ENCODE data around the gene KDM5B.
"Not testable (repeated sequence)": the region's sequence is repeated elsewhere in the genome, so short reads cannot be mapped to it uniquely, and the experiment has no call there.

The KDM5B gene

DNA sequence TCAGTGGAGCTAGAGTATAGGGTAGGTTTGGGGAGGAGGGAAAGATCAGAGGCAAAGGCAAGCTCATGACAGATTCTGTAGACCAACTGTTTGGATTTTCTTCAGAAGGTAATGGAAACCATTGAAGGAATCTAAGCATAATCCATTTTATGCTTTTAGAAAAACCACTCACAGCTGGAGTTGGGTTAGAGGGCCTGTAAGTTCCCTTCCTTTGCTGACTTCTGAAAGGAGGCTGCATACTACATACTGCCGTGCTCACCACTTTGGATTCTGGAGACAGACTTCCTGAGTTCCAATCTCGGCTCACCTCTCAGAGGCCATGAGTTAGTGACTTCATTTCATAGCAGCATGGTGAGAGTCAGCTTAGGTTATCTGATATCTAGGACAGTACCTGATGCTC, 91.6 kb downstream of the KDM5B start:
- DNase-seq (no peak), ATAC-seq (ENCODE audit: insufficient read depth, low read depth) (no peak)
- Histone ChIP-seq H3K4me3 (ENCODE audit: low read depth in 1 of 2, low read length in 2 of 2) (no peak overlapping the region), H3K9ac (ENCODE audit: low read depth, low read length) (no peak overlapping the region), H4K20me1 (ENCODE audit: insufficient read depth, low read length) (no peaks in the 10 kb centered on the region), H3K4me2 (ENCODE audit: insufficient read depth, low read length) (no peak overlapping the region), H2AFZ (ENCODE audit: low read depth, low read length) (no peak overlapping the region), H3K9me3 (ENCODE audit: insufficient read depth, low read length, severe bottlenecking) (no peaks in the 10 kb centered on the region), H3K79me2 (ENCODE audit: insufficient read depth, low read length) (no peaks in the 10 kb centered on the region), H3K4me1 (ENCODE audit: insufficient read depth, low read length) (no peaks in the 10 kb centered on the region), H3K27ac (ENCODE audit: low read length) (no peak overlapping the region), H3K36me3 (ENCODE audit: insufficient read depth, low read length) (no peaks in the 10 kb centered on the region), H3K27me3 (ENCODE audit: insufficient read depth, low read length, poor library complexity) (peaks cover 7% of the 10 kb centered on the region)
- TF ChIP-seq, protein P1, sequence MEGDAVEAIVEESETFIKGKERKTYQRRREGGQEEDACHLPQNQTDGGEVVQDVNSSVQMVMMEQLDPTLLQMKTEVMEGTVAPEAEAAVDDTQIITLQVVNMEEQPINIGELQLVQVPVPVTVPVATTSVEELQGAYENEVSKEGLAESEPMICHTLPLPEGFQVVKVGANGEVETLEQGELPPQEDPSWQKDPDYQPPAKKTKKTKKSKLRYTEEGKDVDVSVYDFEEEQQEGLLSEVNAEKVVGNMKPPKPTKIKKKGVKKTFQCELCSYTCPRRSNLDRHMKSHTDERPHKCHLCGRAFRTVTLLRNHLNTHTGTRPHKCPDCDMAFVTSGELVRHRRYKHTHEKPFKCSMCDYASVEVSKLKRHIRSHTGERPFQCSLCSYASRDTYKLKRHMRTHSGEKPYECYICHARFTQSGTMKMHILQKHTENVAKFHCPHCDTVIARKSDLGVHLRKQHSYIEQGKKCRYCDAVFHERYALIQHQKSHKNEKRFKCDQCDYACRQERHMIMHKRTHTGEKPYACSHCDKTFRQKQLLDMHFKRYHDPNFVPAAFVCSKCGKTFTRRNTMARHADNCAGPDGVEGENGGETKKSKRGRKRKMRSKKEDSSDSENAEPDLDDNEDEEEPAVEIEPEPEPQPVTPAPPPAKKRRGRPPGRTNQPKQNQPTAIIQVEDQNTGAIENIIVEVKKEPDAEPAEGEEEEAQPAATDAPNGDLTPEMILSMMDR (IDR thresholded peaks at IDR 0.05; ENCODE audit: borderline replicate concordance, extremely low read depth, low read length, poor library complexity, severe bottlenecking), result no peak
- no peak for TF ChIP-seq EZH2 (IDR thresholded peaks at IDR 0.05; ENCODE audit: borderline replicate concordance, low read depth, low read length, severe bottlenecking)

DNA sequence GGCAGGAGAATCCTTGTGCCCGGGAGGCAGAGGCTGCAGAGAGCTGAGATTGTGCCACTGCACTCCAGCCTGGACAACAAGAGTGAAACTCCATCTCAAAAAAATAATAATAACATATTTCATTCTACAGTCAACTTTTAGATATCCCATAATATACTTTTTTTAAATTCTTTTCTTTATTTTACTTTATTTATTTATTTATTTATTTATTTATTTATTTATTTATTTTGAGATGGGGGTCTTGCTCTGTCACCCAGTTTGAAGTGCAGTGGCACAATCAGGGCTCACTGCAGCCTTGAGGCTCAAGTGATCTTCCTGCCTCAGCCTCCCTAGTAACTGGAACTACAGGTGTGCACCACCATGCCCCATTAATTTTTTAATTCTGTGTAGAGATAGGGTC, 94.0 kb downstream of the KDM5B start:
- H3K27me3 ChIP-seq (ENCODE audit: insufficient read depth, low read length, poor library complexity); H3K4me2 ChIP-seq (ENCODE audit: insufficient read depth, low read length); H4K20me1 ChIP-seq (ENCODE audit: insufficient read depth, low read length); H3K4me3 ChIP-seq (ENCODE audit: low read depth in 1 of 2, low read length in 2 of 2); ATAC-seq (ENCODE audit: insufficient read depth, low read depth); H3K36me3 ChIP-seq (ENCODE audit: insufficient read depth, low read length); DNase-seq; H3K4me1 ChIP-seq (ENCODE audit: insufficient read depth, low read length); H3K9me3 ChIP-seq (ENCODE audit: insufficient read depth, low read length, severe bottlenecking); H3K79me2 ChIP-seq (ENCODE audit: insufficient read depth, low read length); H3K27ac ChIP-seq (ENCODE audit: low read length); H3K9ac ChIP-seq (ENCODE audit: low read depth, low read length); H2AFZ ChIP-seq (ENCODE audit: low read depth, low read length): not testable (repeated sequence)

DNA sequence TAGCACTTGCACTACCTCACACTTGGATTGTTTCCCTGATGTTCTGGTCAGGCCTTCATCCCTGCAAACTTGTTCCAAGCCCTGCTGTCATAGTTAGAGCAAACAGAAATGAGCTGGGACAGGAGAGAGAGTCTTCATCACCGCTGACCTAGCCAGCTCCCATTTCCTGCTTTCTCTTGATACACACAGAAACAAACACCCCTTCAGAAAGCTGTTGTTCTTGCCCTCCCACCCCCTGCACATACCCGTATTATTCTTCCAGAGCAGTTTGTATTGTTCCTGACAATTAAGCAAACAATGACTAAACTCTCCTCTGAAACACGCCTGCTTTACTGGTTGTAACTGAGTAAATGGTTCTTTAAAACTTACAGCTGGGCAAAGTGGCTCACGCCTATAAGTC, 95.1 kb downstream of the KDM5B start:
- Histone ChIP-seq H3K27me3 (ENCODE audit: insufficient read depth, low read length, poor library complexity) (peaks cover 13% of the 10 kb centered on the region), H3K27ac (ENCODE audit: low read length) (no peak overlapping the region), H3K79me2 (ENCODE audit: insufficient read depth, low read length) (no peaks in the 10 kb centered on the region), H4K20me1 (ENCODE audit: insufficient read depth, low read length) (no peaks in the 10 kb centered on the region; the same call in 1 of the 2 replicates), H3K9ac (ENCODE audit: low read depth, low read length) (no peak overlapping the region), H3K4me3 (ENCODE audit: low read depth in 1 of 2, low read length in 2 of 2) (no peak overlapping the region), H3K4me2 (ENCODE audit: insufficient read depth, low read length) (no peak overlapping the region), H3K36me3 (ENCODE audit: insufficient read depth, low read length) (no peaks in the 10 kb centered on the region), H3K4me1 (ENCODE audit: insufficient read depth, low read length) (no peaks in the 10 kb centered on the region), H2AFZ (ENCODE audit: low read depth, low read length) (no peak overlapping the region), H3K9me3 (ENCODE audit: insufficient read depth, low read length, severe bottlenecking) (no peaks in the 10 kb centered on the region)
- TF ChIP-seq, protein P1 (IDR thresholded peaks at IDR 0.05; ENCODE audit: borderline replicate concordance, extremely low read depth, low read length, poor library complexity, severe bottlenecking), result no peak
- no peak for TF ChIP-seq EZH2 (IDR thresholded peaks at IDR 0.05; ENCODE audit: borderline replicate concordance, low read depth, low read length, severe bottlenecking)
- ATAC-seq (ENCODE audit: insufficient read depth, low read depth) (no peak), DNase-seq (no peak)

DNA sequence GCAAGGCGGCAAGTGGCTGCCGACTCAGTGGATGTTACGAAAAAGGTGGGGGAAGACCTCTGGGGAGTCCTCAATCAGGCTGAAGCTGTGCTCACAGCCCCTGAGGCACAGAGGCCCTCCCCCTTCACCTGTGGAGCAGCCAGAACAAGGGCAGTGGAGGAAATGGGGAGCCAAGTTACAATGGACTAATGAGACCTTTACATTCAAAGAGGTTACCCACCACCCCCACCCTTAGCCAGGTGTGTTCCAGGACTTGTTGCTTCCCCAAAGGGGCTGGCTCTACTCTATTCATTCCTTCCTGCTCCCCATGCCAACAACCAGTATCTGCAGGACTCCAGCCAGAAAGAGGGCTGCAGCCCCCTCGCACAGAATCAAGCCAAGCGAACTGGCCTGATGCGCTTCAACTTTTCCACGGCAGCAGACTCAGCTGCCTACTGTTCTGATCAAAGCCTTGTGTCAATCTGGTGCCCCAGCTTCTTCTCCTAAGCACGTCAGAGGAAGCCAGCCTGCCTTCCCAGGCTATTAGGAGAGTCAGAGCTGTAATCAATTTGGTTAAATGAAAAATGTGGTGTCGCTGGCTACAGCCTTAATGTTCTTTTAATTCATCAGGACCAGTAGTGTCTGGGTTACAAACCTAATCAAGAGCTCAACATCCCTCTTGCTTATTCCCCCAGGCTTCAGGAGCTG, 96.1 kb downstream of the KDM5B start:
- H3K4me3 ChIP-seq (ENCODE audit: low read depth in 1 of 2, low read length in 2 of 2), result no peak overlapping the region
- no peak overlapping the region for H3K4me2 ChIP-seq (ENCODE audit: insufficient read depth, low read length)
- no peak overlapping the region for H2AFZ ChIP-seq (ENCODE audit: low read depth, low read length)
- H3K36me3 ChIP-seq (ENCODE audit: insufficient read depth, low read length), result no peaks in the 10 kb centered on the region
- no peaks in the 10 kb centered on the region for H3K79me2 ChIP-seq (ENCODE audit: insufficient read depth, low read length)
- DNase-seq, result no peak
- H3K9ac ChIP-seq (ENCODE audit: low read depth, low read length), result no peak overlapping the region
- H3K27me3 ChIP-seq (ENCODE audit: insufficient read depth, low read length, poor library complexity), result peaks cover 14% of the 10 kb centered on the region
- ATAC-seq (ENCODE audit: insufficient read depth, low read depth), result no peak
- TF ChIP-seq, protein P1 (IDR thresholded peaks at IDR 0.05; ENCODE audit: borderline replicate concordance, extremely low read depth, low read length, poor library complexity, severe bottlenecking), result no peak
- TF ChIP-seq EZH2 (IDR thresholded peaks at IDR 0.05; ENCODE audit: borderline replicate concordance, low read depth, low read length, severe bottlenecking), result no peak
- no peaks in the 10 kb centered on the region; the same call in 1 of the 2 replicates for H4K20me1 ChIP-seq (ENCODE audit: insufficient read depth, low read length)
- no peak overlapping the region for H3K27ac ChIP-seq (ENCODE audit: low read length)
- no peaks in the 10 kb centered on the region for H3K4me1 ChIP-seq (ENCODE audit: insufficient read depth, low read length)
- no peaks in the 10 kb centered on the region for H3K9me3 ChIP-seq (ENCODE audit: insufficient read depth, low read length, severe bottlenecking)
